ENCODE measurements around the gene CDCA7. TPM values are rescaled to one million over a fixed set of nuclear protein-coding genes. Genes with fewer than 3 reads are reported as not detected.

CDCA7 gene
- total RNA-seq, 1 donor from 2014 or later = 22.3 TPM

- no peak overlapping the region for H3K4me3 Mint-ChIP-seq (ENCODE audit: low read depth)
- TF ChIP-seq, protein P1, sequence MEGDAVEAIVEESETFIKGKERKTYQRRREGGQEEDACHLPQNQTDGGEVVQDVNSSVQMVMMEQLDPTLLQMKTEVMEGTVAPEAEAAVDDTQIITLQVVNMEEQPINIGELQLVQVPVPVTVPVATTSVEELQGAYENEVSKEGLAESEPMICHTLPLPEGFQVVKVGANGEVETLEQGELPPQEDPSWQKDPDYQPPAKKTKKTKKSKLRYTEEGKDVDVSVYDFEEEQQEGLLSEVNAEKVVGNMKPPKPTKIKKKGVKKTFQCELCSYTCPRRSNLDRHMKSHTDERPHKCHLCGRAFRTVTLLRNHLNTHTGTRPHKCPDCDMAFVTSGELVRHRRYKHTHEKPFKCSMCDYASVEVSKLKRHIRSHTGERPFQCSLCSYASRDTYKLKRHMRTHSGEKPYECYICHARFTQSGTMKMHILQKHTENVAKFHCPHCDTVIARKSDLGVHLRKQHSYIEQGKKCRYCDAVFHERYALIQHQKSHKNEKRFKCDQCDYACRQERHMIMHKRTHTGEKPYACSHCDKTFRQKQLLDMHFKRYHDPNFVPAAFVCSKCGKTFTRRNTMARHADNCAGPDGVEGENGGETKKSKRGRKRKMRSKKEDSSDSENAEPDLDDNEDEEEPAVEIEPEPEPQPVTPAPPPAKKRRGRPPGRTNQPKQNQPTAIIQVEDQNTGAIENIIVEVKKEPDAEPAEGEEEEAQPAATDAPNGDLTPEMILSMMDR (IDR thresholded peaks at IDR 0.05; ENCODE audit: unreplicated experiment) = no peak
- peaks cover 8% of the 10 kb centered on the region for H3K4me1 Mint-ChIP-seq (ENCODE audit: low read depth)
- H3K27me3 Mint-ChIP-seq = peaks cover 25% of the 10 kb centered on the region
- no peak for DNase-seq (ENCODE audit: low spot score, unreplicated experiment)
- H3K27ac Mint-ChIP-seq = no peak overlapping the region
- H3K9me3 Mint-ChIP-seq (ENCODE audit: low read depth) = no peaks in the 10 kb centered on the region
- no peaks in the 10 kb centered on the region for H3K36me3 Mint-ChIP-seq (ENCODE audit: insufficient read depth)
Measured at GRCh38 chr2:173388795-173389194, 34.1 kb downstream of the CDCA7 start.

DNA sequence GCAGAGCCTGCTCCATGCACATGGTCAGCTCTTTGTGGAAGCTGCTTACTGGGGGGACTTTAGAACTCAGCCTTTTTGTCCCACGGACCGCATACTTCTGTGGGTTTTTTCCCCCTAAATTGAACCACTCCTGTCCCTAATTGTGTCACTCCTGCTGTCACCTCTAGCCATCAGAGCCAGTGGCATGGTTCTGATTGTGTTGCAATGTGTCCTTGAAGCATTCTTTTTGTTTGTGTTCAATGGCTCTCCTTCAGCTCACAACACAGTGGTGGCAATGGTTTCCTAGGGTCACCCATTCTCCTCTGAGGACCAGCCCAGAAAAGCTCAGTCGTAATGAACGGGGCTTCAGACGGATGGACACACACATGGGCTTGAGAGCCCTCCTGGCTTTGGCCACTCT is 35.4 kb downstream of the CDCA7 start:
- Mint-ChIP-seq H3K9me3 (ENCODE audit: low read depth) (no peaks in the 10 kb centered on the region), H3K27ac (no peak overlapping the region), H3K4me3 (ENCODE audit: low read depth) (no peak overlapping the region), H3K36me3 (ENCODE audit: insufficient read depth) (no peaks in the 10 kb centered on the region), H3K27me3 (peaks cover 35% of the 10 kb centered on the region), H3K4me1 (ENCODE audit: low read depth) (peaks cover 14% of the 10 kb centered on the region)
- DNase-seq (ENCODE audit: low spot score, unreplicated experiment) = no peak
- TF ChIP-seq, protein P1 (IDR thresholded peaks at IDR 0.05; ENCODE audit: unreplicated experiment) = no peak

GRCh38 chr2:173392731-173393130 is 38.1 kb downstream of the CDCA7 start:
- H3K4me3 Mint-ChIP-seq (ENCODE audit: low read depth) = no peak overlapping the region
- no peaks in the 10 kb centered on the region for H3K9me3 Mint-ChIP-seq (ENCODE audit: low read depth)
- peaks cover 47% of the 10 kb centered on the region for H3K27me3 Mint-ChIP-seq
- no peaks in the 10 kb centered on the region for H3K36me3 Mint-ChIP-seq (ENCODE audit: insufficient read depth)
- H3K4me1 Mint-ChIP-seq (ENCODE audit: low read depth) = peaks cover 7% of the 10 kb centered on the region
- DNase-seq (ENCODE audit: low spot score, unreplicated experiment) = no peak
- TF ChIP-seq, protein P1 (IDR thresholded peaks at IDR 0.05; ENCODE audit: unreplicated experiment) = no peak
- no peak overlapping the region for H3K27ac Mint-ChIP-seq

DNA sequence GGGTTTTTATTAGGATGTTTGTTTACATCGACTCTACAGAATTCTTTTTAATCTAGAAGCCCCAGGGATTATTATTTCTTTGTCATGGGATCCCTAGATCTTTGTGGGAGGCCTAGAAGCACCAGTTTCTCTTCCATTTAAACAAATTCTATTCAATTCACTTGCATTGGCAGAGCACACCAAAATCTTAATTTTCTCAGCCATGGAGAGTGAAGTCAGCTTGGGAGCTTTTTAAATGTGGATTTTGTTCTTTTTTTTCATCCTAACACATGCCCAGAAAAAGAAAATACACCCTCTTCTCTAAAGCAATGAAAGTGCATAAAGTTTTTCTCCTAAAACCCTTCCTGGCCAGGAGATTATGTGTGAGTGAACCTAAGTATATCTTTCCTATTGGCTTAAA is 38.5 kb downstream of the CDCA7 start:
- H3K4me3 Mint-ChIP-seq (ENCODE audit: low read depth) = no peak overlapping the region
- TF ChIP-seq, protein P1 (IDR thresholded peaks at IDR 0.05; ENCODE audit: unreplicated experiment) = no peak
- peaks cover 45% of the 10 kb centered on the region for H3K27me3 Mint-ChIP-seq
- no peaks in the 10 kb centered on the region for H3K36me3 Mint-ChIP-seq (ENCODE audit: insufficient read depth)
- H3K4me1 Mint-ChIP-seq (ENCODE audit: low read depth) = peaks cover 7% of the 10 kb centered on the region
- no peaks in the 10 kb centered on the region for H3K9me3 Mint-ChIP-seq (ENCODE audit: low read depth)
- no peak overlapping the region for H3K27ac Mint-ChIP-seq
- no peak for DNase-seq (ENCODE audit: low spot score, unreplicated experiment)

DNA sequence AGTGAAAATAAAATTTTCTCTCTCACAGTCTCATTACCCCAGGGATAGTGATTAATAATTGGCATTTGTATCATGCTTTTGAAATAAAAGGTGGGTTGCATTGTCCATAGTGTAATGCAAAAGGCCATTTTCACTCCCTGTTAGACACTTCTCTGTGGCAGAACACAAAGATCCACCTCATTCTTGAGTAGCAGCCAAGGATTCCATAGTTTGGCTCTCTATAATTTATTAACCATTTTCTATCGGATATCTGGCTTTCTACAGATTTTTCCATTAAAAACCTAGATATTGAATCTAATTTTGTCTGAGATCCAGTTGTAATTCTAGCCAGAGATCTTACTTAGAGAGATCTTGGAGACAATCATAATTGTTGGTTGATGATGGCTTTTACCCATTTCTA is 39.0 kb downstream of the CDCA7 start:
- Mint-ChIP-seq H3K4me3 (ENCODE audit: low read depth) (no peak overlapping the region), H3K9me3 (ENCODE audit: low read depth) (no peaks in the 10 kb centered on the region), H3K27me3 (peaks cover 43% of the 10 kb centered on the region), H3K27ac (no peak overlapping the region), H3K36me3 (ENCODE audit: insufficient read depth) (no peaks in the 10 kb centered on the region), H3K4me1 (ENCODE audit: low read depth) (peaks cover 7% of the 10 kb centered on the region)
- DNase-seq (ENCODE audit: low spot score, unreplicated experiment) = no peak
- TF ChIP-seq, protein P1 (IDR thresholded peaks at IDR 0.05; ENCODE audit: unreplicated experiment) = no peak
